ENCODE data around the gene ZNF385B. TPM values are rescaled to one million over a fixed set of nuclear protein-coding genes. Genes with fewer than 3 reads are reported as not detected.

ZNF385B gene
- polyA plus RNA-seq, 1 of the 3 experiments (the other 2 are of a cell fraction): 0.16 TPM

- Histone ChIP-seq H3K4me1 (ENCODE audit: control insufficient read depth in 1 of 2, insufficient read depth in 2 of 2, low read depth in 1 of 2, low read length in 1 of 2) (no peaks in the 10 kb centered on the region), H2AFZ (ENCODE audit: low read depth) (no peak overlapping the region), H3K36me3 (replicated peaks in 1 of 2; ENCODE audit: control insufficient read depth in 1 of 2, insufficient read depth in 2 of 2, low read length in 1 of 2) (no peaks in the 10 kb centered on the region), H3K4me2 (no peak overlapping the region), H3K9me3 (no peaks in the 10 kb centered on the region), H4K20me1 (ENCODE audit: insufficient read depth) (no peaks in the 10 kb centered on the region), H3K27ac (ENCODE audit: low read depth in 2 of 2, low read length in 1 of 2) (no peak overlapping the region), H3K27me3 (ENCODE audit: insufficient read depth) (no peaks in the 10 kb centered on the region), H3F3A (replicated peaks; ENCODE audit: insufficient read depth) (peaks cover 10% of the 10 kb centered on the region), H3K9ac (no peak overlapping the region), H3K4me3 (ENCODE audit: low read depth in 2 of 2, low read length in 1 of 2) (no peak overlapping the region), H3K9me2 (no peaks in the 10 kb centered on the region), H3K79me2 (ENCODE audit: insufficient read depth) (no peaks in the 10 kb centered on the region)
- ChIA-PET POLR2A (no interaction called here), CTCF (interaction anchor here (2.0 kb wide), 1 partner anchor 18 kb away, joined by 6 read pairs; no protein-coding TSS in a partner anchor)
- TF ChIP-seq IRF3 (IDR thresholded peaks at IDR 0.05; ENCODE audit: low read depth, low read length) (no peak), POLR2AphosphoS5 (IDR thresholded peaks at IDR 0.05; ENCODE audit: low read depth, low read length) (no peak), MEF2A (IDR thresholded peaks at IDR 0.05; ENCODE audit: borderline replicate concordance, low read depth) (no peak), FOXM1 (IDR thresholded peaks at IDR 0.05; ENCODE audit: low read depth) (no peak), ELF1 (IDR thresholded peaks at IDR 0.05) (no peak), YY1 (IDR thresholded peaks at IDR 0.05; ENCODE audit: low read depth) (no peak), GATA2 (CRISPR knock-in tag; IDR thresholded peaks at IDR 0.05) (no peak), RFX5 (IDR thresholded peaks at IDR 0.05; ENCODE audit: low read length) (no peak), SIN3A (IDR thresholded peaks at IDR 0.05; ENCODE audit: borderline replicate concordance, low read depth, low read length) (no peak), SMC3 (IDR thresholded peaks at IDR 0.05; ENCODE audit: low read depth, low read length) (no peak), CTCF (IDR thresholded peaks at IDR 0.05) (no peak), NFIC (IDR thresholded peaks at IDR 0.05; ENCODE audit: borderline replicate concordance) (no peak), FOXJ3 (CRISPR knock-in tag; IDR thresholded peaks at IDR 0.05) (no peak), EP300 (IDR thresholded peaks at IDR 0.05; ENCODE audit: borderline replicate concordance in 1 of 2, low read depth in 1 of 2, low read length in 1 of 2) (no peak), NRF1 (IDR thresholded peaks at IDR 0.05; ENCODE audit: low read depth, low read length) (no peak), CHD2 (IDR thresholded peaks at IDR 0.05; ENCODE audit: low read length, partially characterized antibody) (no peak), TEAD4 (IDR thresholded peaks at IDR 0.05; ENCODE audit: borderline replicate concordance, insufficient read depth) (no peak)
- no peak for DNase-seq
- 50% methylated on average over 2 of the region's 2 CpGs for WGBS (ENCODE audit: low lambda C conversion rate)
These were observed 467.9 kb downstream of the ZNF385B start for GRCh38 chr2:179393481-179393880.

Small RNA genes lying within 50 kb of the gene (small RNA-seq; reads per million reads assigned to genes)
- 0 reads per million in 7 experiments for gene MIR1258

Other genes starting within 250 kb of the ZNF385B start
- 2.7 and 3.2 TPM in 2 replicates for gene CWC22, start 145.7 kb upstream of the ZNF385B start, polyA plus RNA-seq (2012; rRNA removed)